Measurements from ENCODE around the gene SKA1. TPM values are rescaled to one million over a fixed set of nuclear protein-coding genes. Genes with fewer than 3 reads are reported as not detected.

SKA1 gene
- total and polyA plus RNA-seq, 2 of the 4 experiments (the other 2 are of a cell fraction), result 5.8 to 5.9 TPM

GRCh38 chr18:50427896-50428295 is 53.0 kb downstream of the SKA1 start:
- no peak overlapping the region for H2AK5ac ChIP-seq (ENCODE audit: low read depth, low read length)
- H2BK120ac ChIP-seq (ENCODE audit: low read depth, low read length), result no peak overlapping the region
- DNase-seq (no peak), ATAC-seq (ENCODE audit: low read depth) (no peak)
- H3K4ac ChIP-seq (ENCODE audit: low read depth, low read length), result no peak overlapping the region
- TF ChIP-seq POLR2A (IDR thresholded peaks at IDR 0.05; ENCODE audit: low read depth, low read length) (no peak), RAD21 (IDR thresholded peaks at IDR 0.05; ENCODE audit: low read length) (no peak), BHLHE40 (IDR thresholded peaks at IDR 0.05; ENCODE audit: low read depth, low read length) (no peak), ELK1 (IDR thresholded peaks at IDR 0.05; ENCODE audit: borderline replicate concordance, low read depth, low read length) (no peak), MXI1 (IDR thresholded peaks at IDR 0.05; ENCODE audit: borderline replicate concordance, low read depth, low read length) (no peak)
- peaks cover 3% of the 10 kb centered on the region; the same call in 1 of the 2 replicates for H3K27me3 ChIP-seq (ENCODE audit: control insufficient read depth, insufficient read depth, low read length)
- no peak overlapping the region for H3K56ac ChIP-seq (ENCODE audit: extremely low read depth, insufficient read depth, low read length)
- POLR2A ChIA-PET (ENCODE audit: unreplicated experiment), result no interaction called here
- CTCF ChIA-PET, result interaction anchor here (1.7 kb wide), 1 partner anchor 18 kb away, joined by 3 read pairs; no protein-coding TSS in a partner anchor
- no peaks in the 10 kb centered on the region for H3K4me1 ChIP-seq (ENCODE audit: control insufficient read depth, insufficient read depth, low read length)
- peaks cover 4% of the 10 kb centered on the region; the same call in 1 of the 2 replicates for H3K9me3 ChIP-seq (ENCODE audit: control insufficient read depth, insufficient read depth, low read length)
- H3K18ac ChIP-seq (ENCODE audit: low read depth, low read length), result no peak overlapping the region
- no peak overlapping the region for H2BK20ac ChIP-seq (ENCODE audit: low read depth, low read length)
- no peak overlapping the region for H3K9ac ChIP-seq (ENCODE audit: low read depth, low read length)
- H4K5ac ChIP-seq (ENCODE audit: low read depth, low read length), result no peak overlapping the region
- no peaks in the 10 kb centered on the region for H3K9me1 ChIP-seq (ENCODE audit: insufficient read depth, low read length)
- no peak overlapping the region for H3K23ac ChIP-seq (ENCODE audit: low read depth, low read length)
- H2AFZ ChIP-seq (replicated peaks; ENCODE audit: low read length, poor library complexity), result no peak overlapping the region
- H2BK5ac ChIP-seq (ENCODE audit: low read depth, low read length, poor library complexity, severe bottlenecking), result no peak overlapping the region
- no peaks in the 10 kb centered on the region for H3K36me3 ChIP-seq (ENCODE audit: control insufficient read depth, insufficient read depth, low read length)
- H3K14ac ChIP-seq (replicated peaks; ENCODE audit: low read depth, low read length), result no peak overlapping the region
- H3K27ac ChIP-seq (ENCODE audit: insufficient read depth, low read length), result no peak overlapping the region
- H3K79me1 ChIP-seq (ENCODE audit: low read depth in 1 of 2, low read length in 2 of 2), result no peaks in the 10 kb centered on the region
- BruUV-seq (replicated peaks), result no TSS peak
- H4K8ac ChIP-seq (ENCODE audit: low read depth in 2 of 2, low read length in 2 of 2), result no peak overlapping the region
- in situ Hi-C loops (cut with MboI; ENCODE audit: low sequenced_read_pairs) (no loop called here), dilution Hi-C loops (cut with HindIII; ENCODE audit: low sequenced_read_pairs, unreplicated experiment) (no loop called here), intact Hi-C loops (cut with micrococcal nuclease) (loop anchor here (2.0 kb wide), 1 partner anchor 209 kb away; no protein-coding TSS in a partner anchor)
- H4K91ac ChIP-seq (ENCODE audit: insufficient read depth, low read depth, low read length), result no peak overlapping the region
- no peak overlapping the region for H3K4me3 ChIP-seq (ENCODE audit: insufficient read depth, low read depth, low read length)
- H4K20me1 ChIP-seq (ENCODE audit: insufficient read depth, low read length), result no peaks in the 10 kb centered on the region
- H3K4me2 ChIP-seq (ENCODE audit: low read depth, low read length), result no peak overlapping the region
- no CpG with 5 or more reads among the region's 1 CpG for WGBS, 2 experiments (ENCODE audit: extremely low coverage in 2 of 2, insufficient read length in 1 of 2)
- no peak overlapping the region for H2BK15ac ChIP-seq (ENCODE audit: low read depth, low read length)
- no peak overlapping the region for H2AK9ac ChIP-seq (replicated peaks; ENCODE audit: low read depth, low read length, poor library complexity)

Measured in IMR-90 (cell line).